GM12801 (cell line): ENCODE results near the gene ARNT2.
A peak's percentile ranks its signal among the peaks of the same experiment; 100 is the strongest.

Experiments
- TF ChIP-seq, protein P1 (sequence below): IDR thresholded peaks from one replicate; pipeline ENCODE4 v1.5.1; 2011; ENCODE audit warnings: control low read depth; ENCODE audit not compliant: insufficient read length; ENCODE audit errors: extremely low read depth

The ARNT2 gene

DNA sequence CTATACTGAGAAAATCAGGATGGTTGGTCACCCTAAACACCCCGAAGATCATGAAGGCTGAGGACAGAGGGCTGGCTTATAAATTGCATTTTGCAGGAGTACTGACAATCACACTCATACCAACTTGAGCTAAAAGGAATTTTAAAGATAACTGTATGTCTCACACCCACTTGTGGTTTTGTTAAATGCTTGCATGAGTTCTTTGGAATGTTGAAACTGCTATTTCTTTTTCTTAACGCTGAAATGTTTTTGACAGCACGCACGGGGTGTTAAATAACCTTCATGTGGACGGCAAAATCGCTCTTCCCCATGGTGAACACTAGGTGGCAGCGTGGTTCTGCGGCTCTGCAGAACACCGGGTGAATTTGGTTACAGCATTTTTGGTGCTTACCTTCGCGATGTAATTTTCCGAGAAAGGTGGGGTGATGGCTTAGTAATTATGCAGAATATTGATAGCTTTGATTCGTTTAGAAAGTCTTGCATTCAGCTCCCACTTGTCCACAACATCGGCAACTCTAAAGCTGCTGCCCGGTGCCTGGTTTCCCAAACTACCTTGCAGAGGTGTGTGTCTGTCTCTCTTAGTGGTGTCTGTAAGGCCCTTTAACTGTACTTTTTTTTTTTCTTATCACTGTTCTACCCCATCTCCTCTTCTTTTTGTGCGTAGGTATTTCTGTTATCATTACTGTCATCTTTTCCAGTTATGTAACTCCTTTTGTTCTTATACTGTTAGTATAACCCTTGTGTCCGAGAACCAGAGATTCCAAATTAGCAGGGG is 51.7 kb downstream of the ARNT2 start:
- TF ChIP-seq, protein P1, sequence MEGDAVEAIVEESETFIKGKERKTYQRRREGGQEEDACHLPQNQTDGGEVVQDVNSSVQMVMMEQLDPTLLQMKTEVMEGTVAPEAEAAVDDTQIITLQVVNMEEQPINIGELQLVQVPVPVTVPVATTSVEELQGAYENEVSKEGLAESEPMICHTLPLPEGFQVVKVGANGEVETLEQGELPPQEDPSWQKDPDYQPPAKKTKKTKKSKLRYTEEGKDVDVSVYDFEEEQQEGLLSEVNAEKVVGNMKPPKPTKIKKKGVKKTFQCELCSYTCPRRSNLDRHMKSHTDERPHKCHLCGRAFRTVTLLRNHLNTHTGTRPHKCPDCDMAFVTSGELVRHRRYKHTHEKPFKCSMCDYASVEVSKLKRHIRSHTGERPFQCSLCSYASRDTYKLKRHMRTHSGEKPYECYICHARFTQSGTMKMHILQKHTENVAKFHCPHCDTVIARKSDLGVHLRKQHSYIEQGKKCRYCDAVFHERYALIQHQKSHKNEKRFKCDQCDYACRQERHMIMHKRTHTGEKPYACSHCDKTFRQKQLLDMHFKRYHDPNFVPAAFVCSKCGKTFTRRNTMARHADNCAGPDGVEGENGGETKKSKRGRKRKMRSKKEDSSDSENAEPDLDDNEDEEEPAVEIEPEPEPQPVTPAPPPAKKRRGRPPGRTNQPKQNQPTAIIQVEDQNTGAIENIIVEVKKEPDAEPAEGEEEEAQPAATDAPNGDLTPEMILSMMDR = peak; percentile 83

DNA sequence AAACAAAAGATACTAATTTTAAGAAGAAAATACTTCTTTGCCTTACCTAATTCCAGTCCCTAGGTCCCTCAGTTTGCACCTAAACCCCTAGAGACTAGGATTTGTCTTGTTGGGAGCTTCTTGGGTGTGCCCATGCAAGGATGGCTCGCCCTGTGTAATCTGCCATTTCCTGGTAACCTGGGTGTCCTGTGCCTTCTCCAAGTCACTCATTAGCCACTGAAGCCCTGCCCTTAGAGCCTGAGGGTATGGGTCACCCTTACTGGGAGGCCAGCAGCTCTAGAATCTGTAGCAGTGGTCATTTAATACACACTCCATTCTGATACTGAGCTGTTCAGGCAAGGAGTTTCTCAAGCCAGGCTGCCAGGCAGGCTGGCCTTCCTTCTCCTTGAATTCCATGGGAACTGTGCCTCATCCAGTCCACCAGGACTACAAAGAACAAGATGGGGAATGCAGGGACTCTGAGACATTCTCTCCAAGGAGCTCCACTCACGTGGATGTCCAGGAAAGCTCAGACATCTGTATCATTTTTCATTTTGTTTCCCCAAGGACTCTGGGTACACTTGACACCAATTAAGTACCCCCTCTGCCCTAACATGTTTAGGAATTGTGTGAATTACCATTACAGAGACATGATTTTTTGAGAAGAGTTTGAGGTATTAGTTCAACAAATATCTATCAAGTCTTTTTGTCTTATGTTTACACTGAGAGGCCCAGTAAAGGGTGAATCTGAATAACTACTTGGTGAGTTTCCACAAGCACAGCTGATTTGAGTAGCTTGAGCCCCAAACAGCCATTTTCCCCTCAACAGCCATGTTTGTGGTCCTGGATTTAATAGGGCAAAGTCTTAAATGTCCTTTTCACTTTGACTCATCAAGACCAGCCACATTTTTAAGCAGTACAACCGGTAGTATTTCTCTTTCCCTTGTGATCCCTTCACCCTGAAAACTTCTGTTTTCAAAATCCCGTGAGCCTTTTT is 52.6 kb downstream of the ARNT2 start:
- TF ChIP-seq, protein P1 = no peak

DNA sequence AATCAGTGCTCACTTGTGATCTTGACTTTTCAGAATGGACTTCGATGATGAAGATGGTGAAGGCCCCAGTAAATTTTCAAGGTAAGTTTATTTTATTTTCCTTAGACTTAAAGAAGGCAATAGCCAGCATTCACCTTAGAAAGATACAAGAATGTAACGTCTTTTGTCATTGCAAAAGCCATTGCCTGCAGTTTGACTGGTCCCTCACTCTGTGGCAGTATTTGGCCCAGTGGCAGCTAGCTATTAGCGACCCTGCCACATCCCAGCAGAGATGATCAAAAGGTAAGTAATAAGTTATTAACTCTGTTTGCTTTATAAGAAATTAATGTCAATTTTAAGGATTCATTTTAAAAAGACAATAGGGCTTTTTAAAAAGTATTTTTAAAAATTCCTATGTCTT is 53.7 kb downstream of the ARNT2 start:
- TF ChIP-seq, protein P1 = no peak

DNA sequence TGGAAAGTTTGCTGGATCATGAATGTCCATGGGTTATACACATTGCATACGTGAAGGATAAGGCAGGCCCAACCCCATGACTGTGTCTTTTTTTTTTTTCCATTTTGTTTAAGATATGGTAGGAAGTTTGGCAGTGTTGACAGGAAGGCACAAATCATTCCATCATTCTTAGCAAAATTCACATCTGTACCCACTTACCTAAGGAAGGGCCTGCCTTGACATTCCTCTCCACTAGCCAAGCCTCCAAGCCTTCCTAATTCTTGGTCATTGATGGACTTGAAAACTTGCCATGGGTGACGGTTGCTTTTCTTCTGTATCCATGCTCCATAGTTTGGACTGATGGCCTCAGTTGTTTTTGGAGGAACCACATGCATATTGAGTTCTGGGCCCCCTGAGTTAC is 54.4 kb downstream of the ARNT2 start:
- TF ChIP-seq, protein P1 = no peak

DNA sequence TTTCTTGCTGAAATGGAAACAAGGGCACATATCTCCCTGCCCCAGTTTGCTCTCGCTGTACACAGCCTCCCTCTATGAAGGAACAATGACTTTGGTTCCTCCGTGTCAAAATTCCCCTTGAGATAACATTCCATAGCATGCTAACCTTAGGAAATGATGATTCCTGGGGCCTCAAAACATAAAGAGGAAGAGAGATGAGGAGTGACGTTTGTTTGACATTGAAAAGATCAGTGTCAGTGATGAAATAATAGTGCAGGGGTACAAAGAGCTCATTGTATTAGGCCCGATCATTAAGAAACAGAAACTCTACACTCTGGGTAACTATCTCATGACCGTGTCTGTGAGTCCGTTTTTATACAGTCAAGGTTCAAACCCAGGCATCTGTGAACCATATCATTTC is 55.2 kb downstream of the ARNT2 start:
- TF ChIP-seq, protein P1 = no peak

DNA sequence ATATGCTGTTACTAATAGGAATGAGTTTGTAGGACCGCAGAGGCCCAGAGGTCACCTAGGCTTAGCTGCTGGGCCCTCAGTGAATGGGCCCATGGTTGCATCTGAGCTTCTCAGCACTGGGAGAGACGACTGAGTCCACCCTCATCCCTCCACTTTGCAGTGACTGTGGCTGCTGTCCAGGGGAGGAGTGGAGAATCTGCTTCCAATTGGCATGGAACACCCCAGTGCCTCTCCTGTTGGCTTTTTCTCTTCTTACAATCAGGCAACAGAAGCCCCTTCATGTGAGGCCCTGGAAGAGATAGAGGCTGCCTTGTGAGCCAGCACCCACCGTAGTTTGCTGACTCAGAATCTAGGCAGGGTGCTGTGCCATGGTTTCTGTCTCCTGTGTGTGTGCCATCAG is 55.6 kb downstream of the ARNT2 start:
- TF ChIP-seq, protein P1 = no peak

DNA sequence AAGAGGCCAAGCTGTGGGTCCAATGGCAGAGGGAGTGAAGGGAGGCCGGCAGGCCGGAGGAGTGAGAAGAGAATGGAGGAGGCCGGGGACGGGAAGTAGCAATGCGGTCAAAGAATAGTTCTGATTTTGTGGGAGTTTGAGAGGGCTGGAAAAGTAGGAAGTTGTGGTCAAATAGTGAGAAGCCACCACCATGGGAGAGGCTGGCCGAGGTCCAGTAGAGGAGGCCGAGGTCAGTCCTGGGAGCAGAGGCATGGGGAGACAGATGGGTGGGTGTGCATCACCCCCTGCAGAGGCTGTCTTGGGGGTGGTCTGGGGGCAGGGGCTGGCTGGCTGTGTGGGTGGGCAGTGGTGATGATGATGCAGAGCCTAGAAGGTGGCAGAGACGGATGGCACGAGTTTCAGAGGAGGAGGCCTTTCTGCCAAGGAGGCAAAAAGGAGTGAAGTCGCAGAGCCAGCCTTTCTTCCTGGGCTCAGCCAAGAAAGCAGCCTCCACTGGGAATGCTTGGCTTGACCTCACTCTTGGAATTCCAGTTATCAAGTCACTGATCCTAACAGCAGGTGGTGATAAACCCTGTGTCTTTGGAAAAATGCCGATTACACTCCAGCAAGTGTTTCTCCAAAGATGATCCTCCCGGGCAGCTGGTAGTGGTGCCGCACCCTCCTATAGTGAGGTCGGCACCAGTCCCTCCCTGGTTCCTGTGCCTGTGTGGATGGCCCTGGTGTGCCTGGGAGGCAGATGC is 57.3 kb downstream of the ARNT2 start:
- TF ChIP-seq, protein P1 = no peak
